A549 (cell line): Measurements from ENCODE around the gene OXLD1. TPM values are rescaled to one million over a fixed set of nuclear protein-coding genes. Genes with fewer than 3 reads are reported as not detected.

Experiments
- ATAC-seq, 2 experiments: fragments of 200-7000 bp in 1 of 2; fragments of >200 bp in 1 of 2; cut with Nextera tagmentation in 1 of 2; cut with Tn5 transposase in 1 of 2; 3 replicates each; pipeline versions ENCODE4 v1.8.0 to v1.9.1; 2018 to 2020; ENCODE audit warnings: mild to moderate bottlenecking in 1 of 2, moderate library complexity in 1 of 2
- CTCF ChIA-PET: fragments of 300-600 bp; sonication (Branson Sonifier 250); formaldehyde crosslinking; extraction: SDS; loops from one replicate; lab custom pipeline; 2021; ENCODE audit warnings: antibody characterized with exemption, inconsistent platforms; lab: Yijun Ruan, JAX
- POLR2A ChIA-PET: fragments of 350-600 bp; formaldehyde crosslinking; extraction: SDS; loops from one replicate; lab custom pipeline; 2021; ENCODE audit warnings: antibody characterized with exemption, inconsistent platforms; lab: Yijun Ruan, JAX
- DNase-seq, 2 experiments: peaks; one replicate each; pipeline versions ENCODE4 v3.0.0 to v3.0.0-alpha.2; 2011 to 2016; ENCODE audit warnings: low read depth in 1 of 2, low spot score in 1 of 2
- FAIRE-seq: peaks from 2 replicates; lab custom pipeline; 2011; peaks lifted over from hg19 to GRCh38; lab: Jason Lieb, UNC
- H3K27ac ChIP-seq, 2 experiments: fragments of >200 bp; sonication (Bioruptor Twin); formaldehyde crosslinking; 3 replicates each; pipeline ENCODE4 v1.5.1; 2016 to 2017
- H3K4me1 ChIP-seq: fragments of >200 bp; sonication (Bioruptor Twin); formaldehyde crosslinking; 3 replicates; pipeline ENCODE4 v1.6.1; 2016
- H3K4me2 ChIP-seq: fragments of >200 bp; sonication (Bioruptor Twin); formaldehyde crosslinking; 3 replicates; pipeline ENCODE4 v1.6.1; 2016
- H3K4me3 ChIP-seq: fragments of >200 bp; sonication (Bioruptor Twin); formaldehyde crosslinking; 3 replicates; pipeline ENCODE4 v1.5.1; 2016
- H3K9me3 ChIP-seq: fragments of >200 bp; sonication (Bioruptor Twin); formaldehyde crosslinking; 3 replicates; pipeline ENCODE4 v1.6.1; 2016
- BHLHE40 ChIP-seq: IDR thresholded peaks from 2 replicates; pipeline ENCODE4 v1.6.1; 2012; ENCODE audit warnings: low read depth, low read length, inconsistent platforms
- E2F6 ChIP-seq: IDR thresholded peaks from 2 replicates; pipeline ENCODE4 v1.6.1; 2012; ENCODE audit warnings: low read depth, borderline replicate concordance
- ESRRA ChIP-seq: fragments of 150-350 bp; IDR thresholded peaks from 2 replicates; pipeline ENCODE4 v1.6.1; 2014; ENCODE audit warnings: mild to moderate bottlenecking, low read length, borderline replicate concordance
- FOXS1 ChIP-seq: fragments of 250-450 bp; sonication (Bioruptor Pico); IDR thresholded peaks from 2 replicates; pipeline ENCODE4 v1.5.0; 2020; ENCODE audit warnings: mild to moderate bottlenecking, moderate library complexity
- GATA3 ChIP-seq: IDR thresholded peaks from 2 replicates; pipeline ENCODE4 v1.6.1; 2012; ENCODE audit warnings: borderline replicate concordance
- MAX ChIP-seq: IDR thresholded peaks from 2 replicates; pipeline ENCODE4 v1.6.1; 2012
- MAZ ChIP-seq: fragments of 150-350 bp; IDR thresholded peaks from 2 replicates; pipeline ENCODE4 v1.6.1; 2014; ENCODE audit warnings: antibody characterized with exemption, low read depth, low read length, borderline replicate concordance
- NR3C1 ChIP-seq: fragments of >200 bp; sonication (Bioruptor Twin); formaldehyde crosslinking; IDR thresholded peaks from 3 replicates; pipeline ENCODE4 v1.6.1; 2017
- PHF8 ChIP-seq: fragments of 200-600 bp; sonication (generic); IDR thresholded peaks from 2 replicates; pipeline ENCODE4 v1.6.1; 2016; ENCODE audit warnings: low read depth, mild to moderate bottlenecking, antibody characterized with exemption, moderate library complexity, borderline replicate concordance
- RNF2 ChIP-seq: fragments of 200-600 bp; sonication (generic); IDR thresholded peaks from 2 replicates; pipeline ENCODE4 v1.6.1; 2016; ENCODE audit warnings: low read depth, mild to moderate bottlenecking, antibody characterized with exemption, moderate library complexity, borderline replicate concordance
- SMC3 ChIP-seq: fragments of >200 bp; sonication (Bioruptor Twin); formaldehyde crosslinking; IDR thresholded peaks from 3 replicates; pipeline ENCODE4 v1.6.1; 2018; ENCODE audit warnings: inconsistent platforms
- TFCP2L1 ChIP-seq: fragments of 250-450 bp; sonication (Bioruptor Pico); IDR thresholded peaks from 2 replicates; pipeline ENCODE4 v1.5.0; 2021; ENCODE audit warnings: mild to moderate bottlenecking
- TP53 ChIP-seq: fragments of 250-450 bp; sonication (Bioruptor Pico); IDR thresholded peaks from 2 replicates; pipeline ENCODE4 v1.5.0; 2021; ENCODE audit warnings: mild to moderate bottlenecking, moderate library complexity
- ZC3H11A ChIP-seq: fragments of 450-650 bp; IDR thresholded peaks from 2 replicates; pipeline ENCODE4 v1.6.1; 2014; ENCODE audit warnings: antibody characterized with exemption, mild to moderate bottlenecking
- ZFP36 ChIP-seq: fragments of 450-650 bp; IDR thresholded peaks from 2 replicates; pipeline ENCODE4 v1.6.1; 2014; ENCODE audit warnings: borderline replicate concordance; ENCODE audit not compliant: partially characterized antibody
- ZSCAN20 ChIP-seq: fragments of 250-450 bp; sonication (Bioruptor Pico); IDR thresholded peaks from 2 replicates; pipeline ENCODE4 v1.8.0; 2022; ENCODE audit warnings: mild to moderate bottlenecking, moderate library complexity
- WGBS: methylation state at CpG from one replicate; pipeline ENCODE4 v1.1.6; 2017; ENCODE audit errors: missing lambda C conversion rate; 5-methylcytosine and 5-hydroxymethylcytosine counted together
- polyA plus RNA-seq, 4 experiments: library from polyadenylated mRNA; depleted of rRNA in 3 of 4; stranded (reverse); fragments of >200 nt; fragmentation: RNase III in 1 of 4; extraction: RNeasy Plus Mini Kit Qiagen cat#74134 plus additional on column Dnase treatment in 1 of 4; gene quantifications; 2 replicates in 3 of 4; 3 replicates in 1 of 4; pipeline ENCODE4 v1.2.3, GENCODE V29; 2011 to 2017
- TF ChIP-seq, protein P1 (sequence below): fragments of >200 bp; sonication (Bioruptor Twin); formaldehyde crosslinking; IDR thresholded peaks from 3 replicates; pipeline ENCODE4 v1.6.1; 2016
- TF ChIP-seq, protein P2 (sequence below): fragments of >200 bp; sonication (Bioruptor Twin); formaldehyde crosslinking; IDR thresholded peaks from 2 replicates; pipeline ENCODE4 v1.6.1; 2016

OXLD1 gene
- polyA plus RNA-seq, 2 of the 4 experiments (the other 2 are of a cell fraction), result 38.7 to 47.1 TPM

DNA sequence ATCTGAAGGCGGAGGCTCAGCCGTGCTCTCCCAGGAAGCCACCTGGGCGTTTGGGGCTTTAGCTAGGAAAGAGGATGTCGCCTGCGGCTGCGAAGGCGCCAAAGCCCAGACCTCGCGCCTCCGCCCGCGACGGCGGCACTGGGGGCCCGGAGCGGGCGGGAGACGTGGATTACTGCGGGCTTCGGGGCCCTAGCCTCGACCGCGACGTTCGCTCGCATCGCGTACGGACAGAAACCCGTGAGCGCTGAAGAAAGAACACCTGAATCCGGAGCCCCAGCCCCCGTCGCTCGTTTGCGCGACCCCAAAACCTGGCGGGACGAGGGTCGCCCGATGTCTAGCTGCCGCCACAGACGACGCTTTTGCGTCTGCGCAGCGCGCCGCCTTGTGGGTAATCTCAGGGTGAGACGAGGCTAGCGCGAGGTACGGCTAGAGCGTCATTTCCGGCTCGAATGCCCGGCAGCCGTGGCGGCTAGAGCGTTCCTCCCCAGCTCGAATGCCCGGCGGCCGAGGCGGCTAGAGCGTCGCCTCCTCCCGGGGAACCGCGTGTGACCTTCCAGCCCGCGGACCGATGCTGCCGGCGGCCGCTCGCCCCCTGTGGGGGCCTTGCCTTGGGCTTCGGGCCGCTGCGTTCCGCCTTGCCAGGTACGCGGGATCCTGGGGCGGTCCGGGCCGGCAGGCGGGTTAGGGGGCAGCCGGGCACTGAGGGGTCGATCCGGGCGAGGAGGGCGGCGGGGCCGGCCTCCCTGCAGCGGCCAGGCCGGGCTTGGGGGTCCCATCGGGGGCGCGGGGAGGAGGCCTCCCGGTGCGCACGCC lies 36.7 kb upstream of the OXLD1 start, which contains the start of gene MRPL12 (continued):
- TF ChIP-seq, protein P1, sequence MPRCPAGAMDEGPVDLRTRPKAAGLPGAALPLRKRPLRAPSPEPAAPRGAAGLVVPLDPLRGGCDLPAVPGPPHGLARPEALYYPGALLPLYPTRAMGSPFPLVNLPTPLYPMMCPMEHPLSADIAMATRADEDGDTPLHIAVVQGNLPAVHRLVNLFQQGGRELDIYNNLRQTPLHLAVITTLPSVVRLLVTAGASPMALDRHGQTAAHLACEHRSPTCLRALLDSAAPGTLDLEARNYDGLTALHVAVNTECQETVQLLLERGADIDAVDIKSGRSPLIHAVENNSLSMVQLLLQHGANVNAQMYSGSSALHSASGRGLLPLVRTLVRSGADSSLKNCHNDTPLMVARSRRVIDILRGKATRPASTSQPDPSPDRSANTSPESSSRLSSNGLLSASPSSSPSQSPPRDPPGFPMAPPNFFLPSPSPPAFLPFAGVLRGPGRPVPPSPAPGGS, result peak; percentile 51; the same call in 2 of the 3 replicates
- TF ChIP-seq MAZ, result no peak
- peak; percentile 82 for TF ChIP-seq PHF8
- TF ChIP-seq E2F6, result peak; percentile 81; the same call in 1 of the 2 replicates
- peak; percentile 99 for TF ChIP-seq MAX
- no peak for TF ChIP-seq ZFP36
- peak; percentile 30; the same call in 1 of the 2 replicates for TF ChIP-seq ESRRA
- TF ChIP-seq SMC3, result 0 out of 3 replicates have a peak, but pooled peaks have one; percentile 11
- 0 out of 2 replicates have a peak, but pooled peaks have one; percentile 26 for TF ChIP-seq TFCP2L1 (CRISPR knock-in tag)
- TF ChIP-seq ZC3H11A, result no peak
- TF ChIP-seq TP53 (CRISPR knock-in tag), result no peak
- 0 out of 2 replicates have a peak, but pooled peaks have one; percentile 17 for TF ChIP-seq FOXS1
- no peak for TF ChIP-seq ZSCAN20 (CRISPR knock-in tag)
- TF ChIP-seq GATA3, result peak; percentile 64
- TF ChIP-seq, protein P2, sequence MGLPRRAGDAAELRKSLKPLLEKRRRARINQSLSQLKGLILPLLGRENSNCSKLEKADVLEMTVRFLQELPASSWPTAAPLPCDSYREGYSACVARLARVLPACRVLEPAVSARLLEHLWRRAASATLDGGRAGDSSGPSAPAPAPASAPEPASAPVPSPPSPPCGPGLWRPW, result no peak
- TF ChIP-seq, all 56 proteins: peak for 16

DNA sequence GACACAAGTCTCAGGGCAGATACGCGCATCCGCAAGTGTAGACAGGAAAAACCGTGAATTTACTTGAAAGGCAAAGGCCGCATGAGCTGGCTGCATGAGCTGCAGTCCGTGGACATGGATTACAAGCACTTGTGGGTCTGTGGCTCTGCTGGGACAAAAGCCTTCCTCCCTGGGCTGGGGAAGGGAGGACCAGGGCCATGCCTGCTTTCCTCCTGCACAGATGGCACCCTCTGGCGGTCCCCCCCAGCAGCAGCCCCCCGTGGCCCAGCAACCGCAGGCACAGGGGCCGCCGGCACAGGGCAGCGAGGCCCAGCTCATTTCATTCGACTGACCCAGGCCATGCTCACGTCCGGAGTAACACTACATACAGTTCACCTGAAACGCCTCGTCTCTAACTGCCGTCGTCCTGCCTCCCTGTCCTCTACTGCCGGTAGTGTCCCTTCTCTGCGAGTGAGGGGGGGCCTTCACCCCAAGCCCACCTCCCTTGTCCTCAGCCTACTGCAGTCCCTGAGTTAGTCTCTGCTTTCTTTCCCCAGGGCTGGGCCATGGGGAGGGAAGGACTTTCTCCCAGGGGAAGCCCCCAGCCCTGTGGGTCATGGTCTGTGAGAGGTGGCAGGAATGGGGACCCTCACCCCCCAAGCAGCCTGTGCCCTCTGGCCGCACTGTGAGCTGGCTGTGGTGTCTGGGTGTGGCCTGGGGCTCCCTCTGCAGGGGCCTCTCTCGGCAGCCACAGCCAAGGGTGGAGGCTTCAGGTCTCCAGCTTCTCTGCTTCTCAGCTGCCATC lies 35.1 kb upstream of the OXLD1 start:
- ChIA-PET POLR2A (interaction anchor here (2.0 to 3.7 kb wide), 4 partner anchors 9 to 17 kb away, joined by 5 to 42 read pairs (median 26); partner anchors contain the start of genes ARL16, HGS and SLC25A10), CTCF (interaction anchor here (1.0 to 2.9 kb wide), 11 partner anchors 10 to 158 kb away, joined by 3 to 19 read pairs (median 4); partner anchors contain the start of genes ARL16 and HGS)
- Histone ChIP-seq H3K4me1 (peaks cover 22% of the 10 kb centered on the region), H3K9me3 (no peaks in the 10 kb centered on the region), H3K4me3 (peak overlapping the region; percentile 90), H3K4me2 (peak overlapping the region; percentile 90), H3K27ac (peak overlapping the region in 1 of 2 experiments; percentile 97; a peak in 3 of 6 replicates)
- no peak for DNase-seq
- FAIRE-seq, result no peak
- WGBS, result 73% methylated on average over 22 of the region's 23 CpGs
- TF ChIP-seq TFCP2L1 (CRISPR knock-in tag), result no peak
- no peak for TF ChIP-seq RNF2
- TF ChIP-seq BHLHE40, result no peak
- TF ChIP-seq, protein P1, result no peak
- no peak for TF ChIP-seq NR3C1
- peak; percentile 38 to 51; a peak in 4 of 6 replicates for ATAC-seq
